Esophagus muscularis mucosa (tissue), 4 donors: ENCODE data around the gene LPCAT1.

ENCODE experiments used
- EP300 ChIP-seq: sonication (generic); formaldehyde crosslinking; IDR thresholded peaks from one replicate; pipeline ENCODE4 v1.6.1; 2017; ENCODE audit warnings: antibody characterized with exemption
- POLR2A ChIP-seq: fragments of 450-650 bp; IDR thresholded peaks from one replicate; pipeline ENCODE4 v1.6.1; 2017; ENCODE audit warnings: antibody characterized with exemption, moderate library complexity, mild to moderate bottlenecking, low read depth
- POLR2AphosphoS5 ChIP-seq, 2 donors: sonication (generic); formaldehyde crosslinking; IDR thresholded peaks; one replicate each; pipeline ENCODE4 v1.6.1; 2017; ENCODE audit warnings: antibody characterized with exemption in 2 of 2
- TF ChIP-seq, protein P1 (sequence below), 3 experiments: fragments of 200-600 bp in 2 of 3; fragments of 450-650 bp in 1 of 3; sonication (generic) in 2 of 3; IDR thresholded peaks; one replicate each; pipeline ENCODE4 v1.5.1; 2017 to 2019; ENCODE audit warnings: antibody characterized with exemption in 3 of 3, mild to moderate bottlenecking in 2 of 3, moderate library complexity in 1 of 3

GRCh38 chr5:1431896-1432295 is 91.9 kb downstream of the LPCAT1 start:
- TF ChIP-seq, protein P1, sequence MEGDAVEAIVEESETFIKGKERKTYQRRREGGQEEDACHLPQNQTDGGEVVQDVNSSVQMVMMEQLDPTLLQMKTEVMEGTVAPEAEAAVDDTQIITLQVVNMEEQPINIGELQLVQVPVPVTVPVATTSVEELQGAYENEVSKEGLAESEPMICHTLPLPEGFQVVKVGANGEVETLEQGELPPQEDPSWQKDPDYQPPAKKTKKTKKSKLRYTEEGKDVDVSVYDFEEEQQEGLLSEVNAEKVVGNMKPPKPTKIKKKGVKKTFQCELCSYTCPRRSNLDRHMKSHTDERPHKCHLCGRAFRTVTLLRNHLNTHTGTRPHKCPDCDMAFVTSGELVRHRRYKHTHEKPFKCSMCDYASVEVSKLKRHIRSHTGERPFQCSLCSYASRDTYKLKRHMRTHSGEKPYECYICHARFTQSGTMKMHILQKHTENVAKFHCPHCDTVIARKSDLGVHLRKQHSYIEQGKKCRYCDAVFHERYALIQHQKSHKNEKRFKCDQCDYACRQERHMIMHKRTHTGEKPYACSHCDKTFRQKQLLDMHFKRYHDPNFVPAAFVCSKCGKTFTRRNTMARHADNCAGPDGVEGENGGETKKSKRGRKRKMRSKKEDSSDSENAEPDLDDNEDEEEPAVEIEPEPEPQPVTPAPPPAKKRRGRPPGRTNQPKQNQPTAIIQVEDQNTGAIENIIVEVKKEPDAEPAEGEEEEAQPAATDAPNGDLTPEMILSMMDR (IDR thresholded peaks at IDR 0.05), result no peak
- no peak for TF ChIP-seq POLR2A
- no peak for TF ChIP-seq POLR2AphosphoS5 (IDR thresholded peaks at IDR 0.05)
- no peak for TF ChIP-seq EP300
